ENCODE data around the gene CNOT3. TPM values are rescaled to one million over a fixed set of nuclear protein-coding genes. Genes with fewer than 3 reads are reported as not detected.

The CNOT3 gene
- total RNA-seq, 2 donors from 2014 or later: 22.4 to 51.4 TPM

DNA sequence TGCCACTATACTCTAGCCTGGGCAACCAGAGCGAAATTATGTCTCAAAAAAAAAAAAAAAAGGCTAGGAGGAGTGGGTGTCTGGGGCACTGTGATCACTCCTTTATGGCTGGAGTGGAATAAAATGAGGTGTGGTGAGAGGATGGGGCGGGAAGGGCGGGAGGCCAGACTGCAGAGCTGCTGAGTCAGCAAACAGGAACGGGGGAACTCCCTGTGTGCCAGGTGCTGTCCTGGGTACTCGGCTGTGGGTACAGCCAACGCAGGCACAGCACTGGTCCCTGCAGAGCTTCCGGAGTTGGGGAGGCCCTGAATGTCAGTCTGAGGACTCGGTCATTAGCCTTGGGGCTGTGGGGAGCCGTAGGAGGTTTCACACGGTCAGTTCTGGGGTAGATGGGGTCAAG lies 16.3 kb upstream of the CNOT3 start:
- no peak for ATAC-seq

DNA sequence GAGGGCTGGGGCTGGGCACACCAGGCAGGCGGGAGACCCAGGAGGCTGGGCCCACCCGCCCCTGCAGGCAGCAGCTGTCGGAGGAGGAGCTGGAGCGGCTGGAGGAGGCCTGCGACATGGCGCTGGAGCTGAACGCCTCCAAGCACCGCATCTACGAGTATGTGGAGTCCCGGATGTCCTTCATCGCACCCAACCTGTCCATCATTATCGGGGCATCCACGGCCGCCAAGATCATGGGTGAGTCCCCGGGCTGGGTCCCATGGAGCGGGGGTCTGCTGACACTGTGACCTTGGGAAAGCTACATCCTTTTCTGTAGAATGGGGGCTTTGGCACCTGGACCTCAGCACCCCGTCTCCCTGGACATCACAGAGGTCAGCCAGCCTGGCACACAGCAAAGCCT lies 13.9 kb upstream of the CNOT3 start:
- Histone ChIP-seq H3K4me3 (no peak overlapping the region), H3K9me3 (no peaks in the 10 kb centered on the region), H3K36me3 (replicated peaks in 1 of 2; ENCODE audit: insufficient read depth in 1 of 2, low read depth in 2 of 2) (peaks cover 5 to 53% of the 10 kb centered on the region in 2 donors), H3K27me3 (no peaks in the 10 kb centered on the region), H3K4me1 (no peaks in the 10 kb centered on the region), H3K27ac (no peak overlapping the region)
- intact Hi-C loops (cut with DNase I): no loop called here
- no peak for TF ChIP-seq POLR2A (IDR thresholded peaks at IDR 0.05)
- TF ChIP-seq, protein P1, sequence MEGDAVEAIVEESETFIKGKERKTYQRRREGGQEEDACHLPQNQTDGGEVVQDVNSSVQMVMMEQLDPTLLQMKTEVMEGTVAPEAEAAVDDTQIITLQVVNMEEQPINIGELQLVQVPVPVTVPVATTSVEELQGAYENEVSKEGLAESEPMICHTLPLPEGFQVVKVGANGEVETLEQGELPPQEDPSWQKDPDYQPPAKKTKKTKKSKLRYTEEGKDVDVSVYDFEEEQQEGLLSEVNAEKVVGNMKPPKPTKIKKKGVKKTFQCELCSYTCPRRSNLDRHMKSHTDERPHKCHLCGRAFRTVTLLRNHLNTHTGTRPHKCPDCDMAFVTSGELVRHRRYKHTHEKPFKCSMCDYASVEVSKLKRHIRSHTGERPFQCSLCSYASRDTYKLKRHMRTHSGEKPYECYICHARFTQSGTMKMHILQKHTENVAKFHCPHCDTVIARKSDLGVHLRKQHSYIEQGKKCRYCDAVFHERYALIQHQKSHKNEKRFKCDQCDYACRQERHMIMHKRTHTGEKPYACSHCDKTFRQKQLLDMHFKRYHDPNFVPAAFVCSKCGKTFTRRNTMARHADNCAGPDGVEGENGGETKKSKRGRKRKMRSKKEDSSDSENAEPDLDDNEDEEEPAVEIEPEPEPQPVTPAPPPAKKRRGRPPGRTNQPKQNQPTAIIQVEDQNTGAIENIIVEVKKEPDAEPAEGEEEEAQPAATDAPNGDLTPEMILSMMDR (IDR thresholded peaks at IDR 0.05): no peak
- WGBS, 2 donors: 91 to 94% methylated on average over 4 to 17 of the region's 17 CpGs
- ATAC-seq (no peak), DNase-seq (no peak)

More for the DNA sequence above, 16.3 kb upstream of the CNOT3 start:
- Histone ChIP-seq H3K27me3 (no peaks in the 10 kb centered on the region), H3K4me1 (peaks cover 11% of the 10 kb centered on the region), H3K27ac (no peak overlapping the region), H3K9me3 (no peaks in the 10 kb centered on the region), H3K4me3 (no peak overlapping the region), H3K36me3 (replicated peaks in 1 of 2; ENCODE audit: insufficient read depth in 1 of 2, low read depth in 2 of 2) (peaks cover 5 to 38% of the 10 kb centered on the region in 2 donors)
- DNase-seq: no peak
- TF ChIP-seq POLR2A (IDR thresholded peaks at IDR 0.05): no peak
- TF ChIP-seq, protein P1 (IDR thresholded peaks at IDR 0.05): no peak
- intact Hi-C loops (cut with DNase I): no loop called here
- 89 to 96% methylated on average over 10 of the region's 10 CpGs for WGBS, 2 donors

DNA sequence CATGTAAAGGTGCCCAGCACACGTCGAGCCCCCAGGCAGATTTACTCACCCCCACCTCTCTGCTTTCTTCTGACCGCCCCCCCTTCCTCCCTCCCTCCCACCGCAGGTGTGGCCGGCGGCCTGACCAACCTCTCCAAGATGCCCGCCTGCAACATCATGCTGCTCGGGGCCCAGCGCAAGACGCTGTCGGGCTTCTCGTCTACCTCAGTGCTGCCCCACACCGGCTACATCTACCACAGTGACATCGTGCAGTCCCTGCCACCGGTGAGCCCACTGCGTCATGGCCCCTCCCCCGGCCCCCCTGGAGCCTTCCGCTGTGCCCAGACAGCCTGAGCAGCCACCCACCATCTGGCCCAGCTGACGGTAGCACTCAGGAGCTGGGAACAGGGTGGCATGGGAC lies 13.2 kb upstream of the CNOT3 start:
- Histone ChIP-seq H3K27ac (no peak overlapping the region), H3K36me3 (replicated peaks in 1 of 2; ENCODE audit: insufficient read depth in 1 of 2, low read depth in 2 of 2) (peaks cover 6 to 55% of the 10 kb centered on the region in 2 donors), H3K4me1 (no peaks in the 10 kb centered on the region), H3K4me3 (no peak overlapping the region), H3K9me3 (no peaks in the 10 kb centered on the region), H3K27me3 (no peaks in the 10 kb centered on the region)
- no peak for DNase-seq
- intact Hi-C loops (cut with DNase I): no loop called here
- no peak for TF ChIP-seq POLR2A (IDR thresholded peaks at IDR 0.05)
- TF ChIP-seq, protein P1 (IDR thresholded peaks at IDR 0.05): no peak
- no peak for ATAC-seq
- WGBS, 2 donors: 91 to 93% methylated on average over 11 to 14 of the region's 19 CpGs

DNA sequence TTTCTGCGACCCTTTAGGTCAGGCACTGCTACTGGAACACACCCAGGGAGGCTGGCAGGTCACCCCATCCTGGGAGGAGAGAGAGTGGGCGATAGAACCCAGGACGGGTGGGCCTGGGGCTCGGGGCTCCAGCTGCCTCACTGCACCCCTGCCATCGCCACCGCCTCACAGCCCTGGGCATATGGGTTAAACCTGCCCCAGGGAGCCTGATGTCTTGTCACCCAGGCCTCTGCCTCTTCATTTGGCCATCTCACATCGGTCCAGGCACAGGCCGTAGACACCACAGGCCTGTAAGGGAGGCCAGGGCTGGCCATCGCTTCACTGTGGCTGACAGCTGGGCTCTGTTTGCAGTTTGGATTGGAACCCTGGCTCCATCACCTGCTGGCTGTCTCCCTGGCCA lies 11.8 kb upstream of the CNOT3 start:
- Histone ChIP-seq H3K9me3 (no peaks in the 10 kb centered on the region), H3K27me3 (no peaks in the 10 kb centered on the region), H3K36me3 (replicated peaks in 1 of 2; ENCODE audit: insufficient read depth in 1 of 2, low read depth in 2 of 2) (peaks cover 10 to 53% of the 10 kb centered on the region in 2 donors), H3K4me3 (no peak overlapping the region), H3K4me1 (no peaks in the 10 kb centered on the region), H3K27ac (no peak overlapping the region)
- ATAC-seq: no peak
- no peak for DNase-seq
- TF ChIP-seq, protein P1 (IDR thresholded peaks at IDR 0.05): no peak
- no peak for TF ChIP-seq POLR2A (IDR thresholded peaks at IDR 0.05)
- WGBS, 2 donors: 80 to 82% methylated on average over 1 to 8 of the region's 9 CpGs
- intact Hi-C loops (cut with DNase I): no loop called here

- intact Hi-C loops (cut with DNase I): no loop called here
- Histone ChIP-seq H3K36me3 (replicated peaks in 1 of 2; ENCODE audit: insufficient read depth in 1 of 2, low read depth in 2 of 2) (peaks cover 10 to 45% of the 10 kb centered on the region in 2 donors), H3K4me3 (no peak overlapping the region), H3K27me3 (no peaks in the 10 kb centered on the region), H3K27ac (no peak overlapping the region), H3K9me3 (no peaks in the 10 kb centered on the region), H3K4me1 (no peaks in the 10 kb centered on the region)
- TF ChIP-seq, protein P1 (IDR thresholded peaks at IDR 0.05): no peak
- DNase-seq (no peak), ATAC-seq (no peak)
- WGBS, 2 donors: 91 to 94% methylated on average over 32 to 34 of the region's 44 CpGs
Measured at GRCh38 chr19:54127688-54128440, 9.7 kb upstream of the CNOT3 start.

Measured in body of pancreas (tissue), 4 donors.